Sigmoid colon (tissue), 7 donors: Measurements from ENCODE around the gene EGR1. TPM values are rescaled to one million over a fixed set of nuclear protein-coding genes. Genes with fewer than 3 reads are reported as not detected.

Source experiments
- DNase-seq: peaks from one replicate; pipeline ENCODE4 v3.0.0-alpha.2; 2019
- H3K27ac ChIP-seq, 4 donors: fragments of 200-600 bp; sonication (generic); one replicate each; pipeline ENCODE4 v1.5.1; 2016 to 2019; ENCODE audit warnings: mild to moderate bottlenecking in 1 of 4
- H3K27me3 ChIP-seq, 3 donors: fragments of 200-600 bp; sonication (generic); one replicate each; pipeline ENCODE4 v1.5.1; 2019; ENCODE audit warnings: mild to moderate bottlenecking in 1 of 3
- H3K36me3 ChIP-seq, 4 donors: fragments of 200-600 bp; sonication (generic); one replicate each; pipeline ENCODE4 v1.5.1; 2016 to 2019
- H3K4me1 ChIP-seq, 4 donors: fragments of 200-600 bp; sonication (generic); one replicate each; pipeline ENCODE4 v1.5.1; 2017 to 2019
- H3K4me3 ChIP-seq, 4 donors: fragments of 200-600 bp; sonication (generic); one replicate each; pipeline ENCODE4 v1.5.1; 2017 to 2019; ENCODE audit warnings: mild to moderate bottlenecking in 2 of 4, moderate library complexity in 1 of 4
- H3K9me3 ChIP-seq, 4 donors: fragments of 200-600 bp in 3 of 4; sonication (generic) in 3 of 4; one replicate each; pipeline versions ENCODE4 v1.5.1 to v1.6.1; 2013 to 2019
- EP300 ChIP-seq, 4 donors: sonication (generic); formaldehyde crosslinking; IDR thresholded peaks; one replicate each; pipeline ENCODE4 v1.6.1; 2017; ENCODE audit warnings: antibody characterized with exemption in 4 of 4
- POLR2A ChIP-seq, 2 donors: fragments of 450-650 bp; IDR thresholded peaks; one replicate each; pipeline ENCODE4 v1.6.1; 2016; ENCODE audit warnings: antibody characterized with exemption in 2 of 2, mild to moderate bottlenecking in 2 of 2, moderate library complexity in 2 of 2
- POLR2AphosphoS5 ChIP-seq, 4 donors: sonication (generic); formaldehyde crosslinking; IDR thresholded peaks; one replicate each; pipeline ENCODE4 v1.6.1; 2017; ENCODE audit warnings: antibody characterized with exemption in 4 of 4
- WGBS, 2 donors: extraction: QIAGEN DNeasy Blood & Tissue Kit; methylation state at CpG; one replicate each; pipeline ENCODE4 v1.1.7; 2013; 5-methylcytosine and 5-hydroxymethylcytosine counted together
- intact Hi-C: fragments of 100-400 bp; cut with DNase I; formaldehyde crosslinking; loops from one replicate; pipeline ENCODE4 v1.15.1; 2023
- polyA plus RNA-seq, 3 donors: library from polyadenylated mRNA; stranded (reverse); fragments of 200-250 nt; gene quantifications; one replicate each; pipeline ENCODE4 v1.2.3, GENCODE V29; 2013
- total RNA-seq, 4 donors: library from RNA; depleted of rRNA; stranded (reverse); fragments of >200 nt; gene quantifications; one replicate each; pipeline ENCODE4 v1.1.0, GENCODE V29; 2016
- TF ChIP-seq, protein P1 (sequence below), 4 experiments: fragments of 450-650 bp in 3 of 4; fragments of 200-600 bp in 1 of 4; IDR thresholded peaks; one replicate each; pipeline ENCODE4 v1.5.1; 2016 to 2019; ENCODE audit warnings: antibody characterized with exemption in 4 of 4, mild to moderate bottlenecking in 3 of 4, moderate library complexity in 2 of 4
- donor health status: healthy with polysubstance abuse.
- donor health status: Bipolar disorder and iron deficiency.
- donor health status: healthy.

EGR1 gene
- total and polyA plus RNA-seq, 7 donors, result 17.6 to 146 (median 69.1) TPM

DNA sequence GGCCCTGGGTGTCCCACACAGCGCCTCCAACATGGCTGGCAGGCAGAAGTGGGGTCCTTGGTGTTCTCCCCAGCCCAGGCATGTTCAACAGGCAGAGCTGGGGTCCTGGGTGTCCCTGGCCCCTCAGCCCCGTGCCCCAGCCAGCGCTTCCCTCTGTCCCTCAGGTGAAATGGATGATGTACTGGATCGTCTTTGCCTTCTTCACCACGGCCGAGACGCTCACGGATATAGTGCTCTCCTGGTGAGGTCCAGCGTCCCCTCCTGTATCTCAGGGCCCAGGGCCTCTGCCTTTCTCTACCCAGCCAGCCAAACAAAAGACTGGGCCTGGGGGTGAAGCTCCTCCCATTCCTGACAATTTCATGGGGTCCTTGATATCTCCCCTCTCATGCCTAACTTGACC is 24.1 kb upstream of the EGR1 start:
- no peaks in the 10 kb centered on the region for H3K9me3 ChIP-seq
- H3K27ac ChIP-seq, result no peak overlapping the region
- 85 to 95% methylated on average over 9 of the region's 9 CpGs for whole genome bisulfite sequencing, 2 donors
- intact Hi-C loops, result no loop called here
- no peaks in the 10 kb centered on the region for H3K27me3 ChIP-seq
- H3K4me3 ChIP-seq, result no peak overlapping the region
- TF ChIP-seq POLR2AphosphoS5 (IDR thresholded peaks at IDR 0.05) (no peak), POLR2A (IDR thresholded peaks at IDR 0.05) (no peak), EP300 (IDR thresholded peaks at IDR 0.05) (no peak)
- TF ChIP-seq, protein P1, sequence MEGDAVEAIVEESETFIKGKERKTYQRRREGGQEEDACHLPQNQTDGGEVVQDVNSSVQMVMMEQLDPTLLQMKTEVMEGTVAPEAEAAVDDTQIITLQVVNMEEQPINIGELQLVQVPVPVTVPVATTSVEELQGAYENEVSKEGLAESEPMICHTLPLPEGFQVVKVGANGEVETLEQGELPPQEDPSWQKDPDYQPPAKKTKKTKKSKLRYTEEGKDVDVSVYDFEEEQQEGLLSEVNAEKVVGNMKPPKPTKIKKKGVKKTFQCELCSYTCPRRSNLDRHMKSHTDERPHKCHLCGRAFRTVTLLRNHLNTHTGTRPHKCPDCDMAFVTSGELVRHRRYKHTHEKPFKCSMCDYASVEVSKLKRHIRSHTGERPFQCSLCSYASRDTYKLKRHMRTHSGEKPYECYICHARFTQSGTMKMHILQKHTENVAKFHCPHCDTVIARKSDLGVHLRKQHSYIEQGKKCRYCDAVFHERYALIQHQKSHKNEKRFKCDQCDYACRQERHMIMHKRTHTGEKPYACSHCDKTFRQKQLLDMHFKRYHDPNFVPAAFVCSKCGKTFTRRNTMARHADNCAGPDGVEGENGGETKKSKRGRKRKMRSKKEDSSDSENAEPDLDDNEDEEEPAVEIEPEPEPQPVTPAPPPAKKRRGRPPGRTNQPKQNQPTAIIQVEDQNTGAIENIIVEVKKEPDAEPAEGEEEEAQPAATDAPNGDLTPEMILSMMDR (IDR thresholded peaks at IDR 0.05), result no peak
- no peak for DNase-seq
- H3K36me3 ChIP-seq, result peaks cover 0 to 13% (median 2%) of the 10 kb centered on the region in 4 donors
- H3K4me1 ChIP-seq, result peaks cover 0 to 22% (median 18%) of the 10 kb centered on the region in 4 donors

DNA sequence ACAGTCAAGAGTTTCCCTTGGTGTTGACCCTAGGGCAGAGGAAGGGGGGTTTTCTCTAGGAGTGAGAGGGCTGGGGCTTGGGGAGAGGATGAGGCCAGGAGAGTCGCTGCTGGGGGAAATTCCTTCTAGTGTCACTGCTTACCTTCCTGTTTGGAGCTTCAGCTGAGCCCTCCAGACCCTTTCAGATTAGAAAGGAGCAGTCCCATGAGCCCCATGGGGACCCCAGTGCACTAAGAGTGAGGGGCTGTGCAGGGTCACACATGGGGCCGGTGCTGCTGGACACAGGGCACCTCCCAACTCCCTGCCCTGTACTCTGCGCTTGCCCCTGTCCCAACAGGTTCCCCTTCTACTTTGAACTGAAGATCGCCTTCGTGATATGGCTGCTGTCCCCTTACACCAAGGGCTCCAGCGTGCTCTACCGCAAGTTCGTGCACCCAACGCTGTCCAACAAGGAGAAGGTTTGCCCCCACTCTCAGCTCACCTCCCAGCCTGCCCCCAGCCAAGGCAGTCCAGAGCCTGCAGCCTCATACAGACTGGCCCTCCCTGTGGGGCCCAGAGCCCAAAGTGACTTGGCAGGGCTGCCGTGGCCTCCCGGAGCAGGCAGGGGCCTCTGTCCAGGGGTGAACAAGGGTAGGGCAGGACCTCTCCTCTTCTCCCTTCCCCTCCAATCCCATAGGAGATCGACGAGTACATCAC is 21.1 kb upstream of the EGR1 start:
- no peaks in the 10 kb centered on the region for H3K27me3 ChIP-seq
- H3K36me3 ChIP-seq, result peaks cover 0 to 7% (median 0%) of the 10 kb centered on the region in 4 donors
- H3K9me3 ChIP-seq, result no peaks in the 10 kb centered on the region
- intact Hi-C loops, result no loop called here
- H3K4me3 ChIP-seq, result no peak overlapping the region
- peaks cover 0 to 13% (median 12%) of the 10 kb centered on the region in 4 donors for H3K4me1 ChIP-seq
- no peak for TF ChIP-seq POLR2A (IDR thresholded peaks at IDR 0.05)
- 90 to 95% methylated on average over 13 of the region's 13 CpGs for WGBS, 2 donors
- no peak overlapping the region for H3K27ac ChIP-seq
- DNase-seq, result no peak

DNA sequence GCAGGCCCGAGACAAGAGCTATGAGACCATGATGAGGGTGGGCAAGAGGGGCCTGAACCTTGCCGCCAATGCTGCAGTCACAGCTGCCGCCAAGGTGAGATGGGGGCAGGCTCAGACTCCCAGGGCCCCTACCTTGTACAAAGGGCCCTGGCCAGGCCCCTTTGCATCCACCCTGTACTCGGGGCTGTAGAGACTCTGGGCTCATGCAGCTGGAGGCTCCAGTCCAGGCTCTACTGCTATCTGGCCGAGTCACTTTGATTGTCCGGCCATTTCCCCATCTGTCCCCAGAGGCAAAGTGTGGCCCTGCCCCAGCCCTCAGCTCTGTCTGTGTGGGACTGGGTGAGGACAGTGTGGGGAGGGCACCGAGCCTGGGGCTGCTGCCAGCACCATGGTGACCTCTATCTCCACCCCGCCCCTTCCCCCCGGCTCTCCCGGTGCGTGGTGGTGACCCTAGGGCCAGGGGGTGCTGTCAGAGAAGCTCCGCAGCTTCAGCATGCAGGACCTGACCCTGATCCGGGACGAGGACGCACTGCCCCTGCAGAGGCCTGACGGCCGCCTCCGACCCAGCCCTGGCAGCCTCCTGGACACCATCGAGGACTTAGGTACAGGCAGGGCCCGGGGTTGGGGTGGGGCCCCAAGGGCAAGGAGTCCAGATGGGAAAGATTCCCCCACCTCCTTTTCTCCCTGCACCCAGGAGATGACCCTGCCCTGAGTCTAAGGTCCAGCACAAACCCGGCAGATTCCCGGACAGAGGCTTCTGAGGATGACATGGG is 20.3 kb upstream of the EGR1 start:
- DNase-seq, result no peak
- H3K4me3 ChIP-seq, result no peak overlapping the region
- no peaks in the 10 kb centered on the region for H3K27me3 ChIP-seq
- TF ChIP-seq, protein P1 (IDR thresholded peaks at IDR 0.05), result no peak
- no peak for TF ChIP-seq POLR2AphosphoS5 (IDR thresholded peaks at IDR 0.05)
- TF ChIP-seq EP300 (IDR thresholded peaks at IDR 0.05), result no peak
- no peak for TF ChIP-seq POLR2A (IDR thresholded peaks at IDR 0.05)
- H3K36me3 ChIP-seq, result peaks cover 0 to 7% (median 0%) of the 10 kb centered on the region in 4 donors
- intact Hi-C loops, result no loop called here
- H3K4me1 ChIP-seq, result peaks cover 0 to 13% (median 12%) of the 10 kb centered on the region in 4 donors
- no peak overlapping the region for H3K27ac ChIP-seq
- WGBS, 2 donors, result 78 to 91% methylated on average over 22 of the region's 22 CpGs
- no peaks in the 10 kb centered on the region for H3K9me3 ChIP-seq

- no peaks in the 10 kb centered on the region for H3K9me3 ChIP-seq
- H3K36me3 ChIP-seq, result peaks cover 0 to 7% (median 0%) of the 10 kb centered on the region in 4 donors
- no peak for DNase-seq
- 47 to 80% methylated on average over 18 of the region's 18 CpGs for WGBS, 2 donors
- intact Hi-C loops, result no loop called here
- peaks cover 0 to 13% (median 11%) of the 10 kb centered on the region in 4 donors for H3K4me1 ChIP-seq
- TF ChIP-seq POLR2A (IDR thresholded peaks at IDR 0.05) (no peak), POLR2AphosphoS5 (IDR thresholded peaks at IDR 0.05) (no peak), EP300 (IDR thresholded peaks at IDR 0.05) (no peak)
- TF ChIP-seq, protein P1 (IDR thresholded peaks at IDR 0.05), result no peak
- H3K4me3 ChIP-seq, result no peak overlapping the region
- no peak overlapping the region for H3K27ac ChIP-seq
- H3K27me3 ChIP-seq, result no peaks in the 10 kb centered on the region
Observed at GRCh38 chr5:138445547-138446271, 19.6 kb upstream of the EGR1 start.

- Histone ChIP-seq H3K4me3 (no peak overlapping the region), H3K27me3 (no peaks in the 10 kb centered on the region), H3K4me1 (peaks cover 0 to 13% (median 11%) of the 10 kb centered on the region in 4 donors), H3K27ac (no peak overlapping the region), H3K36me3 (peaks cover 0 to 7% (median 0%) of the 10 kb centered on the region in 4 donors), H3K9me3 (no peaks in the 10 kb centered on the region)
- no peak for DNase-seq
- intact Hi-C loops, result no loop called here
- TF ChIP-seq EP300 (IDR thresholded peaks at IDR 0.05), result no peak
- TF ChIP-seq, protein P1 (IDR thresholded peaks at IDR 0.05), result no peak
- no peak for TF ChIP-seq POLR2AphosphoS5 (IDR thresholded peaks at IDR 0.05)
- TF ChIP-seq POLR2A (IDR thresholded peaks at IDR 0.05), result no peak
- WGBS, 2 donors, result 90 to 93% methylated on average over 6 of the region's 6 CpGs
Observed at GRCh38 chr5:138448070-138448469, 17.2 kb upstream of the EGR1 start.
